H1 (cell line): ENCODE data around the gene CRADD.

Source experiments
- CHD7 ChIP-seq: fragments of 300-600 bp; sonication (generic); IDR thresholded peaks from 2 replicates; pipeline ENCODE4 v1.7.1; 2012; ENCODE audit warnings: low read length, moderate library complexity, mild to moderate bottlenecking, inconsistent platforms; ENCODE audit not compliant: insufficient replicate concordance
- CTCF ChIP-seq, 3 experiments: IDR thresholded peaks; 1 replicate in 2 of 3; 2 replicates in 1 of 3; pipeline versions ENCODE4 v1.5.1 to v1.6.1; 2011; ENCODE audit warnings: low read length in 3 of 3, mild to moderate bottlenecking in 3 of 3, inconsistent platforms in 2 of 3, low read depth in 1 of 3, moderate library complexity in 1 of 3; ENCODE audit not compliant: insufficient read depth in 1 of 3; ENCODE audit errors: control extremely low read depth in 1 of 3
- KDM5A ChIP-seq: fragments of 200-600 bp; IDR thresholded peaks from 2 replicates; pipeline ENCODE4 v1.7.1; 2012; ENCODE audit warnings: mild to moderate bottlenecking, low read length, inconsistent platforms, mixed read lengths
- POLR2A ChIP-seq, 2 experiments: IDR thresholded peaks; 1 replicate in 1 of 2; 2 replicates in 1 of 2; pipeline ENCODE4 v1.6.1; 2011; ENCODE audit warnings: low read depth in 2 of 2, low read length in 2 of 2, mild to moderate bottlenecking in 2 of 2; ENCODE audit errors: control extremely low read depth in 1 of 2
- POLR2AphosphoS5 ChIP-seq: IDR thresholded peaks from 2 replicates; pipeline ENCODE4 v1.6.1; 2011; ENCODE audit warnings: low read depth, low read length
- RFX5 ChIP-seq: IDR thresholded peaks from 2 replicates; pipeline ENCODE4 v1.6.1; 2011; ENCODE audit warnings: low read depth, low read length, improper control_type of control experiment, borderline replicate concordance
- SRF ChIP-seq: IDR thresholded peaks from 2 replicates; pipeline ENCODE4 v1.6.1; 2011; ENCODE audit warnings: mild to moderate bottlenecking, low read depth, low read length, moderate library complexity
- TAF1 ChIP-seq: IDR thresholded peaks from 2 replicates; pipeline ENCODE4 v1.6.1; 2011; ENCODE audit warnings: mild to moderate bottlenecking, low read depth, low read length
- YY1 ChIP-seq: IDR thresholded peaks from 2 replicates; pipeline ENCODE4 v1.6.1; 2011; ENCODE audit warnings: low read depth, mild to moderate bottlenecking, low read length
- TF ChIP-seq, protein P1 (sequence below): IDR thresholded peaks from 2 replicates; pipeline ENCODE4 v1.6.1; 2011; ENCODE audit warnings: low read length, improper control_type of control experiment
- TF ChIP-seq, protein P2 (sequence below): IDR thresholded peaks from 2 replicates; pipeline ENCODE4 v1.6.1; 2012; ENCODE audit warnings: inconsistent platforms

DNA sequence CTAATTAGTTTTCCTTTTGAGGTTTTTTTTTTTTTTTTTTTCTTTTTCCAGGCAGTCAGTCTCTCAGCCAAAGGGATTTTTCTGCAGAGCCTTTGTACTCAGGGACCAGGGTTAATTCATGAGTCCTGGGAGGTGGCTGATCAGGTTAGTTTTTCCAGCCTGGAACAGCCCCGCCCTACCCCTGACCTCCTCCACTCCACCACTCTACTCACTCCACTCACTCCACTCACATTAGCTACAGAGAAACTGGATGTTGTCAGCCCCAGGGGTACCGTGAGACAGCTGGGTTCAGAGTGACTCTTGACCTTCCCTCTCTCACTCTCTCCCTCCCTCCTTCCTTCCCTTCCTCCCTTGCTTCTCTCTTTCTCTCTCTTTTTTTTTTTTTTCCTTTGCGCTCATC, 161.0 kb downstream of the CRADD start:
- TF ChIP-seq CTCF (IDR thresholded peaks at IDR 0.05; ENCODE audit: control extremely low read depth in 1 of 3, insufficient read depth in 1 of 3, low read depth in 1 of 3, low read length in 3 of 3), result no peak
- TF ChIP-seq KDM5A, result no peak
- TF ChIP-seq, protein P1, sequence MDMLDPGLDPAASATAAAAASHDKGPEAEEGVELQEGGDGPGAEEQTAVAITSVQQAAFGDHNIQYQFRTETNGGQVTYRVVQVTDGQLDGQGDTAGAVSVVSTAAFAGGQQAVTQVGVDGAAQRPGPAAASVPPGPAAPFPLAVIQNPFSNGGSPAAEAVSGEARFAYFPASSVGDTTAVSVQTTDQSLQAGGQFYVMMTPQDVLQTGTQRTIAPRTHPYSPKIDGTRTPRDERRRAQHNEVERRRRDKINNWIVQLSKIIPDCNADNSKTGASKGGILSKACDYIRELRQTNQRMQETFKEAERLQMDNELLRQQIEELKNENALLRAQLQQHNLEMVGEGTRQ, result no peak
- TF ChIP-seq RFX5, result no peak
- TF ChIP-seq YY1, result no peak
- no peak for TF ChIP-seq CHD7
- TF ChIP-seq SRF, result no peak
- TF ChIP-seq, protein P2, sequence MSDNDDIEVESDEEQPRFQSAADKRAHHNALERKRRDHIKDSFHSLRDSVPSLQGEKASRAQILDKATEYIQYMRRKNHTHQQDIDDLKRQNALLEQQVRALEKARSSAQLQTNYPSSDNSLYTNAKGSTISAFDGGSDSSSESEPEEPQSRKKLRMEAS, result no peak
- no peak for TF ChIP-seq POLR2AphosphoS5
- no peak for TF ChIP-seq TAF1
- no peak for TF ChIP-seq POLR2A (IDR thresholded peaks at IDR 0.05; ENCODE audit: control extremely low read depth in 1 of 2, low read depth in 2 of 2, low read length in 2 of 2)
